Measurements from ENCODE around the gene TST. TPM values are rescaled to one million over a fixed set of nuclear protein-coding genes. Genes with fewer than 3 reads are reported as not detected.

TST gene
- total and polyA plus RNA-seq, 10 donors = 10.3 to 27.1 (median 12.8) TPM

DNA sequence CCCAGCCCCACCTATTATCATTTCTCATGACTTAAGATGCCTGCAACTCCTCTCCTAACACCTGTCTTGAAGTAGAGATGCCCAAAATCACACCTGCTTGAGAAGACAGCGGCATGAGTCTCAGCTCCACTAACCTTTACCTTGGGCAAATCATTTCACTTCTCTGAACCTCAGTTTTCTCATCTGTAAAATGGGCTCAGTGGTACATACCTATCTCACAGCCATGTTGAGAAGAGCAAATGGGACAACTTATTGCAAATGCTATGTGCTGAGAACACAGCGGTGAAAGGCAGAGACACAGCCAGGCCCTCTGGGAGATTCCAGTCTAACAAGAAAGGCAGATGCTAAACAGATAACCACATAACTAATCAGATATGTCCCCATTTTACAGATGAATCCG is 7.8 kb downstream of the TST start:
- Histone ChIP-seq H3K4me1 (peaks cover 0 to 25% (median 12%) of the 10 kb centered on the region in 6 donors), H3K27ac (no peak overlapping the region), H3K9me3 (no peaks in the 10 kb centered on the region), H3K4me3 (no peak overlapping the region), H3K36me3 (no peaks in the 10 kb centered on the region), H3K27me3 (replicated peaks in 1 of 7) (peaks cover 0 to 5% (median 0%) of the 10 kb centered on the region in 7 donors)
- DNase-seq = no peak
- 95 to 98% (median 96%) methylated on average over 3 of the region's 3 CpGs for WGBS, 5 donors
- intact Hi-C loops (cut with DNase I; ENCODE audit: low total_unique reads) = no loop called here
- TF ChIP-seq POLR2AphosphoS5 (IDR thresholded peaks at IDR 0.05) (no peak), POLR2A (IDR thresholded peaks at IDR 0.05) (no peak)
- TF ChIP-seq, protein P1, sequence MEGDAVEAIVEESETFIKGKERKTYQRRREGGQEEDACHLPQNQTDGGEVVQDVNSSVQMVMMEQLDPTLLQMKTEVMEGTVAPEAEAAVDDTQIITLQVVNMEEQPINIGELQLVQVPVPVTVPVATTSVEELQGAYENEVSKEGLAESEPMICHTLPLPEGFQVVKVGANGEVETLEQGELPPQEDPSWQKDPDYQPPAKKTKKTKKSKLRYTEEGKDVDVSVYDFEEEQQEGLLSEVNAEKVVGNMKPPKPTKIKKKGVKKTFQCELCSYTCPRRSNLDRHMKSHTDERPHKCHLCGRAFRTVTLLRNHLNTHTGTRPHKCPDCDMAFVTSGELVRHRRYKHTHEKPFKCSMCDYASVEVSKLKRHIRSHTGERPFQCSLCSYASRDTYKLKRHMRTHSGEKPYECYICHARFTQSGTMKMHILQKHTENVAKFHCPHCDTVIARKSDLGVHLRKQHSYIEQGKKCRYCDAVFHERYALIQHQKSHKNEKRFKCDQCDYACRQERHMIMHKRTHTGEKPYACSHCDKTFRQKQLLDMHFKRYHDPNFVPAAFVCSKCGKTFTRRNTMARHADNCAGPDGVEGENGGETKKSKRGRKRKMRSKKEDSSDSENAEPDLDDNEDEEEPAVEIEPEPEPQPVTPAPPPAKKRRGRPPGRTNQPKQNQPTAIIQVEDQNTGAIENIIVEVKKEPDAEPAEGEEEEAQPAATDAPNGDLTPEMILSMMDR (IDR thresholded peaks at IDR 0.05 in 8 of 11, conservative IDR thresholded peaks at IDR 0.05 in 3 of 11) = no peak

DNA sequence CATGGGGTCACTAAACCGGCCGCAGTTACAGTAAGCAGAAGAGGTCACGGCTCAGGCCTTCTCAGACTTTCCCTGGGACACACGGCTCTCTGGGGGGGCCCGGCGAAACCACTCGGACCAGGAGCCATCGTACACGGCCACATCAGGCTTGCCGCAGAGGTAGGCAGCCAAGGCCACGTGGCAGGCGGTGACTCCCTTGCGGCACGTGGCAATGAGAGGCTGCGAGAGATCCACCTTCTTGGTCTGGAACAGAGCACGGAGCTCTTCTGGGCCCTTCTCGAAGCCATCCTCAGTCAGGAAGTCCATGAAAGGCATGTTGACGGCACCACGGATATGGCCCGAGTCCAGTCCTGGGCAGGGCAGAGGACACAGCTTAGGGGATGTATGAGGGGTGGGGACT is 8.3 kb downstream of the TST start:
- Histone ChIP-seq H3K36me3 (no peaks in the 10 kb centered on the region), H3K9me3 (no peaks in the 10 kb centered on the region), H3K27me3 (replicated peaks in 1 of 7) (peaks cover 0 to 5% (median 0%) of the 10 kb centered on the region in 7 donors), H3K27ac (no peak overlapping the region), H3K4me1 (peaks cover 0 to 22% (median 12%) of the 10 kb centered on the region in 6 donors), H3K4me3 (no peak overlapping the region)
- no peak for DNase-seq
- TF ChIP-seq POLR2AphosphoS5 (IDR thresholded peaks at IDR 0.05) = no peak
- TF ChIP-seq, protein P1 (IDR thresholded peaks at IDR 0.05 in 8 of 11, conservative IDR thresholded peaks at IDR 0.05 in 3 of 11) = no peak
- TF ChIP-seq POLR2A (IDR thresholded peaks at IDR 0.05) = no peak
- WGBS, 5 donors = 84 to 92% (median 89%) methylated on average over 11 to 20 of the region's 20 CpGs
- intact Hi-C loops (cut with DNase I; ENCODE audit: low total_unique reads) = no loop called here

DNA sequence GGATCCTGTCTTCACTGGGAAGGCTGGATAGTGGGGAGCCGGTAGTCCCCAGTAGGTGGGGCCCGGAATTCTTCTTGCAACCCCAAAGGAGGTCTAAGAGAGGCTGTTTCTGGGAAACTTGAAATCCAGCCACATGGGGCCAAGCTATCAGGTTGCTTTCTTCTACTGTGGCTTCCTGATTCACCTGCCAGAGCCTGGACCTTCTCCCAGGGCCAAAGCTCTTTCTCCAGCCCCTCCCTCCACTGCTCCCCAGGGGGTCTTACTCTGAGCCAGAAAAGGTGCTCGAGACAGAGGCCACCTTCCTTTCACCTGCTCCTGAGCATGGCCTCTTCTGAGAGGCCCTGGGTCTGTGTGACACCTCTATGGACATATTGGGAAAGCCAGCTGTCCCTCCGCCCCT is 9.1 kb downstream of the TST start:
- no peak overlapping the region for H3K4me3 ChIP-seq
- peaks cover 0 to 5% (median 0%) of the 10 kb centered on the region in 7 donors for H3K27me3 ChIP-seq (replicated peaks in 1 of 7)
- H3K9me3 ChIP-seq = peaks cover 0 to 2% (median 0%) of the 10 kb centered on the region in 8 donors
- peaks cover 0 to 22% (median 12%) of the 10 kb centered on the region in 6 donors for H3K4me1 ChIP-seq
- intact Hi-C loops (cut with DNase I; ENCODE audit: low total_unique reads) = no loop called here
- TF ChIP-seq, protein P1 (IDR thresholded peaks at IDR 0.05 in 8 of 11, conservative IDR thresholded peaks at IDR 0.05 in 3 of 11) = no peak
- TF ChIP-seq POLR2AphosphoS5 (IDR thresholded peaks at IDR 0.05) (no peak), POLR2A (IDR thresholded peaks at IDR 0.05) (no peak)
- no peaks in the 10 kb centered on the region for H3K36me3 ChIP-seq
- no peak for DNase-seq
- no peak overlapping the region for H3K27ac ChIP-seq
- WGBS, 5 donors = 76 to 96% (median 91%) methylated on average over 4 of the region's 4 CpGs

DNA sequence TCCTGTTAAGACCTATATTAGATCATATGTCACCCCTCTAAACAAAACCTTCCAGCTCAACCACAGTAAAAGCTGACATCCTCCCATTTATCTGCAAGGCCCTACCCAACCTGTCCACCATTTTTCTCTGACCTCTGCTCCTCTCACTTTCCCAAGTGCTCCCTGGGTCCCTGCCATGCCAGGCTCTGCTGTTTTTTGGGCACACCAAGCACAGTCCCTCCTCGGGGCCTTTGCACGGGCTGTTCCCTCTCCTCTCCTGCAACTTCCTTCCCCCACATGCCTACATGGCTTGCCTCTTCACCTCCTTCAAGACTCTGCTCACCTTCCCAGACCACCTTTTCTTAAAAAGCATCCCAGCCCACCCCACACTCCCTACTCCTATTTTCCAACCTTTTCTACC is 9.8 kb downstream of the TST start:
- no peak for TF ChIP-seq POLR2AphosphoS5 (IDR thresholded peaks at IDR 0.05)
- no peak for TF ChIP-seq POLR2A (IDR thresholded peaks at IDR 0.05)
- TF ChIP-seq, protein P1 (IDR thresholded peaks at IDR 0.05 in 8 of 11, conservative IDR thresholded peaks at IDR 0.05 in 3 of 11) = no peak
- H3K36me3 ChIP-seq = no peaks in the 10 kb centered on the region
- peaks cover 0 to 5% (median 0%) of the 10 kb centered on the region in 7 donors for H3K27me3 ChIP-seq (replicated peaks in 1 of 7)
- intact Hi-C loops (cut with DNase I; ENCODE audit: low total_unique reads) = no loop called here
- peaks cover 0 to 5% (median 0%) of the 10 kb centered on the region in 8 donors for H3K9me3 ChIP-seq
- H3K27ac ChIP-seq = no peak overlapping the region
- DNase-seq = no peak
- WGBS, 5 donors = 42 to 78% (median 64%) methylated on average over 2 of the region's 2 CpGs
- peaks cover 0 to 22% (median 11%) of the 10 kb centered on the region in 6 donors for H3K4me1 ChIP-seq
- H3K4me3 ChIP-seq = no peak overlapping the region
